Neural cell (in vitro differentiated cells): ENCODE measurements around the gene ZNF205. TPM values are rescaled to one million over a fixed set of nuclear protein-coding genes. Genes with fewer than 3 reads are reported as not detected.

ENCODE experiments used
- H2AFZ ChIP-seq: fragments of 200-600, 300-800 bp; sonication (generic), shearing (Covaris generic); 2 replicates; pipeline ENCODE4 v1.6.0; 2014; ENCODE audit warnings: low read depth, mild to moderate bottlenecking, antibody characterized with exemption, low read length, moderate library complexity
- H3F3A ChIP-seq: fragments of 200-600 bp; shearing (Covaris generic); 2 replicates; pipeline ENCODE4 v1.6.1; 2016; ENCODE audit warnings: mild to moderate bottlenecking, moderate library complexity, mixed read lengths, antibody characterized with exemption, low read length; ENCODE audit not compliant: insufficient read depth, poor library complexity, severe bottlenecking
- H3K27ac ChIP-seq: fragments of 200-600, 300-800 bp; sonication (generic), shearing (Covaris generic); 2 replicates; pipeline ENCODE4 v1.5.1; 2014; ENCODE audit warnings: mild to moderate bottlenecking, low read length, moderate library complexity
- H3K27me3 ChIP-seq: fragments of 300-800, 200-600 bp; sonication (generic), shearing (Covaris generic); 2 replicates; pipeline ENCODE4 v1.6.0; 2014; ENCODE audit warnings: mild to moderate bottlenecking, low read depth, low read length, moderate library complexity; ENCODE audit not compliant: insufficient read depth
- H3K36me3 ChIP-seq: fragments of 300-800, 200-600 bp; sonication (generic), shearing (Covaris generic); 2 replicates; pipeline ENCODE4 v1.5.1; 2014; ENCODE audit warnings: mild to moderate bottlenecking, antibody characterized with exemption, low read length, moderate library complexity; ENCODE audit not compliant: insufficient read depth
- H3K4me2 ChIP-seq: fragments of 300-800, 200-600 bp; sonication (generic), shearing (Covaris generic); 2 replicates; pipeline ENCODE4 v1.6.0; 2014; ENCODE audit warnings: mild to moderate bottlenecking, low read length
- H3K4me3 ChIP-seq: fragments of 300-800, 200-600 bp; sonication (generic), shearing (Covaris generic); 2 replicates; pipeline ENCODE4 v1.5.1; 2014; ENCODE audit warnings: mild to moderate bottlenecking, low read length, moderate library complexity
- H3K79me2 ChIP-seq: fragments of 200-600 bp; shearing (Covaris generic); replicated peaks from 2 replicates; pipeline ENCODE4 v1.6.0; 2014; ENCODE audit warnings: mild to moderate bottlenecking, low read length, moderate library complexity; ENCODE audit not compliant: insufficient read depth
- H3K9ac ChIP-seq: fragments of 300-800, 200-600 bp; sonication (generic), shearing (Covaris generic); 2 replicates; pipeline ENCODE4 v1.6.1; 2016; ENCODE audit warnings: mild to moderate bottlenecking, low read length, mixed read lengths
- H3K9me2 ChIP-seq: fragments of 200-600 bp; shearing (Covaris generic); 2 replicates; pipeline ENCODE4 v1.6.1; 2016; ENCODE audit warnings: mild to moderate bottlenecking, low read length, mixed read lengths; ENCODE audit not compliant: insufficient read depth
- H3K9me3 ChIP-seq: fragments of 200-600, 300-800 bp; sonication (generic), shearing (Covaris generic); 2 replicates; pipeline ENCODE4 v1.6.1; 2016; ENCODE audit warnings: mild to moderate bottlenecking, mixed run types, low read length, moderate library complexity, mixed read lengths
- H4K20me1 ChIP-seq: fragments of 200-600 bp; shearing (Covaris generic); 2 replicates; pipeline ENCODE4 v1.6.1; 2016; ENCODE audit warnings: mild to moderate bottlenecking, mixed run types; ENCODE audit not compliant: insufficient read depth
- EP300 ChIP-seq: fragments of 450-650 bp; conservative IDR thresholded peaks from 2 replicates; pipeline ENCODE4 v1.6.1; 2014; ENCODE audit warnings: antibody characterized with exemption, mild to moderate bottlenecking, moderate library complexity; ENCODE audit not compliant: poor library complexity, severe bottlenecking
- EZH2 ChIP-seq: fragments of 200-600, 300-800 bp; shearing (Covaris generic), sonication (generic); IDR thresholded peaks from 2 replicates; pipeline ENCODE4 v1.6.1; 2014; ENCODE audit warnings: antibody characterized with exemption, low read length, borderline replicate concordance, mild to moderate bottlenecking; ENCODE audit not compliant: insufficient read depth, poor library complexity, severe bottlenecking
- MXI1 ChIP-seq: fragments of 450-650 bp; conservative IDR thresholded peaks from 2 replicates; pipeline ENCODE4 v1.6.1; 2014; ENCODE audit warnings: antibody characterized with exemption, mild to moderate bottlenecking; ENCODE audit not compliant: poor library complexity, severe bottlenecking
- POLR2AphosphoS5 ChIP-seq: IDR thresholded peaks from 2 replicates; pipeline ENCODE4 v1.6.1; 2012
- RAD21 ChIP-seq: fragments of 450-650 bp; conservative IDR thresholded peaks from 2 replicates; pipeline ENCODE4 v1.6.1; 2014; ENCODE audit warnings: antibody characterized with exemption, mild to moderate bottlenecking, moderate library complexity
- SMC3 ChIP-seq: fragments of 450-650 bp; conservative IDR thresholded peaks from 2 replicates; pipeline ENCODE4 v1.6.1; 2014; ENCODE audit warnings: antibody characterized with exemption, mild to moderate bottlenecking, moderate library complexity; ENCODE audit not compliant: poor library complexity
- TAF1 ChIP-seq: IDR thresholded peaks from 2 replicates; pipeline ENCODE4 v1.6.1; 2012; ENCODE audit warnings: low read depth
- polyA plus RNA-seq: library from polyadenylated mRNA; depleted of rRNA; stranded (reverse); fragments of >200 nt; gene quantifications from 2 replicates; pipeline ENCODE4 v1.2.3, GENCODE V29; 2014
- TF ChIP-seq, protein P1 (sequence below): IDR thresholded peaks from 2 replicates; pipeline ENCODE4 v1.6.1; 2012; ENCODE audit warnings: borderline replicate concordance
- TF ChIP-seq, protein P2 (sequence below): fragments of 450-650 bp; IDR thresholded peaks from 2 replicates; pipeline ENCODE4 v1.5.1; 2014; ENCODE audit warnings: antibody characterized with exemption, mild to moderate bottlenecking, moderate library complexity; ENCODE audit not compliant: poor library complexity, severe bottlenecking

Gene ZNF205
- polyA plus RNA-seq, 1 donor from 2014 or later: 30.0 TPM

- Histone ChIP-seq H3K27me3 (no peaks in the 10 kb centered on the region), H3K4me2 (no peak overlapping the region), H3K27ac (no peak overlapping the region), H2AFZ (no peak overlapping the region), H3K9me2 (no peaks in the 10 kb centered on the region), H3K36me3 (no peaks in the 10 kb centered on the region), H3K9ac (no peak overlapping the region), H3K4me3 (no peak overlapping the region), H3K9me3 (no peaks in the 10 kb centered on the region), H4K20me1 (no peaks in the 10 kb centered on the region), H3F3A (no peaks in the 10 kb centered on the region), H3K79me2 (no peaks in the 10 kb centered on the region)
- TF ChIP-seq SMC3 (no peak), POLR2AphosphoS5 (no peak), EZH2 (no peak), RAD21 (no peak)
These were observed 23.3 kb upstream of the ZNF205 start for GRCh38 chr16:3088925-3089716.

DNA sequence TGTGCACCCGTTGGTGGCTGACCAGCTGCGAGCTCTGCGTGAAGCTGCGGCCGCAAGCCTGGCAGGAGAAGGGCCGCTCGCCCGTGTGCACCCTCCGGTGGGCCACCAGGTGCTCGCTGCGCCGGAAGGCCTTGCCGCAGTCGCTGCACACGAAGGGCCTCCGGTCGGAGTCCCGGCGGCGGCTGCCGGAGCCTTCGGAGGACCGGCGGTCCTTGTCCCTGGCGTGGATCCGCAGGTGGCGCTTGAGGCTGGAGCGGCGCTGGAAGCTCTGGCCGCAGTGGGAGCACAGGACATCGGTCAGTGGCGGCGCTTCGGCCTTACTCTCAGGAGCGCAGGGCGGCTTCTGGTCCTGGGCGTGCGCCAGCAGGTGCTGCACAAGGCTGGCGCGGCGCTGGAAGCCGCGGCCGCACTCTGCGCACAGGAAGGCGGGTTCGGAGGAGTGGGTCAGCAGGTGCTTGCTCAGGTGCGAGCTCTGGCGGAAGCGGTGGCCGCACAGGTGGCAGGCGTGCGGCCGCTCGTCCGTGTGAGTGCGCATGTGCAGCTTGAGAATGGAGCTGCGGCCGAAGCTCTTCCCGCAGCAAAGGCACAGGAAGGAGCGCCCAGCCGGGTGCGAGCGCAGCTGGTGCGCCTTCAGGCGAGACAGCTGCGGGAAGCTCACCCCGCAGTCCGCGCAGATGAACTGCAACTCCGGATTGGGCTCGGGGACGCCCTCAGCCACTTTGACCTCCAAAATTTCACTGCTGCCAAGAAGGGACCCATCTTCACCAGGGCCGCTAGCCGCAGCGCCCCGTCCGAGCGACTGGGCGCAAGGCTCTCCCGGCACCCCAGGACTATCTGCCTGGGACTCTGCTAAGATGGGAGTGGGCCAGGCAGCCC lies 22.4 kb upstream of the ZNF205 start:
- TF ChIP-seq TAF1: no peak
- TF ChIP-seq, protein P1, sequence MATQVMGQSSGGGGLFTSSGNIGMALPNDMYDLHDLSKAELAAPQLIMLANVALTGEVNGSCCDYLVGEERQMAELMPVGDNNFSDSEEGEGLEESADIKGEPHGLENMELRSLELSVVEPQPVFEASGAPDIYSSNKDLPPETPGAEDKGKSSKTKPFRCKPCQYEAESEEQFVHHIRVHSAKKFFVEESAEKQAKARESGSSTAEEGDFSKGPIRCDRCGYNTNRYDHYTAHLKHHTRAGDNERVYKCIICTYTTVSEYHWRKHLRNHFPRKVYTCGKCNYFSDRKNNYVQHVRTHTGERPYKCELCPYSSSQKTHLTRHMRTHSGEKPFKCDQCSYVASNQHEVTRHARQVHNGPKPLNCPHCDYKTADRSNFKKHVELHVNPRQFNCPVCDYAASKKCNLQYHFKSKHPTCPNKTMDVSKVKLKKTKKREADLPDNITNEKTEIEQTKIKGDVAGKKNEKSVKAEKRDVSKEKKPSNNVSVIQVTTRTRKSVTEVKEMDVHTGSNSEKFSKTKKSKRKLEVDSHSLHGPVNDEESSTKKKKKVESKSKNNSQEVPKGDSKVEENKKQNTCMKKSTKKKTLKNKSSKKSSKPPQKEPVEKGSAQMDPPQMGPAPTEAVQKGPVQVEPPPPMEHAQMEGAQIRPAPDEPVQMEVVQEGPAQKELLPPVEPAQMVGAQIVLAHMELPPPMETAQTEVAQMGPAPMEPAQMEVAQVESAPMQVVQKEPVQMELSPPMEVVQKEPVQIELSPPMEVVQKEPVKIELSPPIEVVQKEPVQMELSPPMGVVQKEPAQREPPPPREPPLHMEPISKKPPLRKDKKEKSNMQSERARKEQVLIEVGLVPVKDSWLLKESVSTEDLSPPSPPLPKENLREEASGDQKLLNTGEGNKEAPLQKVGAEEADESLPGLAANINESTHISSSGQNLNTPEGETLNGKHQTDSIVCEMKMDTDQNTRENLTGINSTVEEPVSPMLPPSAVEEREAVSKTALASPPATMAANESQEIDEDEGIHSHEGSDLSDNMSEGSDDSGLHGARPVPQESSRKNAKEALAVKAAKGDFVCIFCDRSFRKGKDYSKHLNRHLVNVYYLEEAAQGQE: no peak
- TF ChIP-seq EP300: no peak
- TF ChIP-seq MXI1: no peak
- TF ChIP-seq EZH2: no peak
- no peak for TF ChIP-seq SMC3
- no peak for TF ChIP-seq RAD21
- TF ChIP-seq POLR2AphosphoS5: no peak
- TF ChIP-seq, protein P2, sequence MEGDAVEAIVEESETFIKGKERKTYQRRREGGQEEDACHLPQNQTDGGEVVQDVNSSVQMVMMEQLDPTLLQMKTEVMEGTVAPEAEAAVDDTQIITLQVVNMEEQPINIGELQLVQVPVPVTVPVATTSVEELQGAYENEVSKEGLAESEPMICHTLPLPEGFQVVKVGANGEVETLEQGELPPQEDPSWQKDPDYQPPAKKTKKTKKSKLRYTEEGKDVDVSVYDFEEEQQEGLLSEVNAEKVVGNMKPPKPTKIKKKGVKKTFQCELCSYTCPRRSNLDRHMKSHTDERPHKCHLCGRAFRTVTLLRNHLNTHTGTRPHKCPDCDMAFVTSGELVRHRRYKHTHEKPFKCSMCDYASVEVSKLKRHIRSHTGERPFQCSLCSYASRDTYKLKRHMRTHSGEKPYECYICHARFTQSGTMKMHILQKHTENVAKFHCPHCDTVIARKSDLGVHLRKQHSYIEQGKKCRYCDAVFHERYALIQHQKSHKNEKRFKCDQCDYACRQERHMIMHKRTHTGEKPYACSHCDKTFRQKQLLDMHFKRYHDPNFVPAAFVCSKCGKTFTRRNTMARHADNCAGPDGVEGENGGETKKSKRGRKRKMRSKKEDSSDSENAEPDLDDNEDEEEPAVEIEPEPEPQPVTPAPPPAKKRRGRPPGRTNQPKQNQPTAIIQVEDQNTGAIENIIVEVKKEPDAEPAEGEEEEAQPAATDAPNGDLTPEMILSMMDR: no peak
- H3K27me3 ChIP-seq: no peaks in the 10 kb centered on the region

More for the DNA sequence above, 22.4 kb upstream of the ZNF205 start:
- H2AFZ ChIP-seq: no peak overlapping the region
- H4K20me1 ChIP-seq: no peaks in the 10 kb centered on the region
- H3K79me2 ChIP-seq: no peaks in the 10 kb centered on the region
- H3K9me3 ChIP-seq: no peaks in the 10 kb centered on the region
- no peak overlapping the region for H3K27ac ChIP-seq
- no peak overlapping the region for H3K9ac ChIP-seq
- H3K36me3 ChIP-seq: no peaks in the 10 kb centered on the region
- H3K4me2 ChIP-seq: no peak overlapping the region
- H3F3A ChIP-seq: no peaks in the 10 kb centered on the region
- no peak overlapping the region for H3K4me3 ChIP-seq
- no peaks in the 10 kb centered on the region for H3K9me2 ChIP-seq
